Nephron (organoid): ENCODE results near the gene EZH1.

Source experiments
- H3K27ac Mint-ChIP-seq, 3 experiments: 2 replicates each; pipeline ENCODE4 v1.8.0; 2020; ENCODE audit warnings: mixed read lengths in 3 of 3, mild to moderate bottlenecking in 2 of 3, moderate library complexity in 1 of 3
- H3K27me3 Mint-ChIP-seq: 2 replicates; pipeline ENCODE4 v1.8.0; 2021; ENCODE audit warnings: low read depth, mild to moderate bottlenecking, moderate library complexity, mixed read lengths
- H3K36me3 Mint-ChIP-seq: 2 replicates; pipeline ENCODE4 v1.8.0; 2020; ENCODE audit warnings: low read depth, mixed read lengths
- H3K4me1 Mint-ChIP-seq: 2 replicates; pipeline ENCODE4 v1.8.0; 2020; ENCODE audit warnings: mixed read lengths
- H3K4me3 Mint-ChIP-seq, 3 experiments: 2 replicates each; pipeline ENCODE4 v1.8.0; 2020; ENCODE audit warnings: mild to moderate bottlenecking in 3 of 3, mixed read lengths in 3 of 3, moderate library complexity in 2 of 3
- H3K9me3 Mint-ChIP-seq: 2 replicates; pipeline ENCODE4 v1.8.0; 2020; ENCODE audit warnings: mixed read lengths
- CTCF ChIP-seq, 3 experiments: fragments of 200-600 bp; sonication (generic); IDR thresholded peaks; one replicate each; pipeline ENCODE4 v1.5.0; 2021; ENCODE audit warnings: antibody characterized with exemption in 3 of 3; ENCODE audit not compliant: unreplicated experiment in 3 of 3

EZH1 gene

DNA sequence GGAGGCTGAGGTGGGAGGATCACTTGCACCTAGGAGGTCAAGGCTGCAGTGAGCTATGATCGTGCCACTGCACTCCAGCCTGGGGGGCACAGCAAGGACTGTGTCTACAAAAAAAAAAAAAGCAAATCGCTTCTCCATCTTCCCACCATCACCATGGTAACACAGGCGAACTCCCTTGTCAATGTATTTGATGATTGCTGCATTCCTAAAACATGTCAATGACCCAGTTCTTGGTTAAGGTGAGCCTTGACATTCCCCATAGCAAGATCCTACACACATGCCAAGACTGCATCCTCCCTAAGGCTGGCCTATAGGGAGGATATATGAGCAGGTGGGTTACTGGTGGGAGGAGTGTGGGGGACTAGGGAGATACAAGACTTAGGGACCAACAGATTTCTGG, 50.3 kb downstream of the EZH1 start:
- no peaks in the 10 kb centered on the region for H3K27me3 Mint-ChIP-seq
- H3K27ac Mint-ChIP-seq = no peak overlapping the region
- peaks cover 18% of the 10 kb centered on the region for H3K4me1 Mint-ChIP-seq
- H3K36me3 Mint-ChIP-seq = peaks cover 46% of the 10 kb centered on the region
- TF ChIP-seq CTCF (IDR thresholded peaks at IDR 0.05; ENCODE audit: unreplicated experiment in 3 of 3) = no peak
- H3K9me3 Mint-ChIP-seq = no peaks in the 10 kb centered on the region
- no peak overlapping the region for H3K4me3 Mint-ChIP-seq

DNA sequence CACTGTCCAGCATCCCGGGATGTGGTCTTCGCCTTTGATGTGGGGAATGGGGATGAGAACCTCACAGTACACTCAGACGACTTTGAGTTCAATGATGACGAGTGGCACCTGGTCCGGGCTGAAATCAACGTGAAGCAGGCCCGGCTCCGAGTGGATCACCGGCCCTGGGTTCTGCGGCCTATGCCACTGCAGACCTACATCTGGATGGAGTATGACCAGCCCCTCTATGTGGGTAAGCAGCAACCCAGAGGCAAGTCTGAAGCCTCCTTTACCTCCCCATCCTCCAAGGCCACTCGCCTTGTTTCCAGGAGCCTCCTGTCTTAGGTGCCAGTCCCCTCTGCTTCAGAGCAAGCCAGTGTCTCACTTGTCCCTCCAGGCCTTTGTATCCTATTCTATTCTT, 52.4 kb downstream of the EZH1 start:
- Mint-ChIP-seq H3K27me3 (no peaks in the 10 kb centered on the region), H3K36me3 (peaks cover 52% of the 10 kb centered on the region), H3K27ac (no peak overlapping the region), H3K4me1 (no peaks in the 10 kb centered on the region), H3K4me3 (no peak overlapping the region), H3K9me3 (no peaks in the 10 kb centered on the region)
- TF ChIP-seq CTCF (IDR thresholded peaks at IDR 0.05; ENCODE audit: unreplicated experiment in 3 of 3) = no peak

GRCh38 chr17:42691021-42691545, 53.8 kb downstream of the EZH1 start:
- H3K4me1 Mint-ChIP-seq = no peaks in the 10 kb centered on the region
- no peak overlapping the region for H3K27ac Mint-ChIP-seq
- H3K27me3 Mint-ChIP-seq = no peaks in the 10 kb centered on the region
- no peak for TF ChIP-seq CTCF (IDR thresholded peaks at IDR 0.05; ENCODE audit: unreplicated experiment in 3 of 3)
- H3K9me3 Mint-ChIP-seq = no peaks in the 10 kb centered on the region
- H3K36me3 Mint-ChIP-seq = peaks cover 58% of the 10 kb centered on the region
- no peak overlapping the region for H3K4me3 Mint-ChIP-seq

DNA sequence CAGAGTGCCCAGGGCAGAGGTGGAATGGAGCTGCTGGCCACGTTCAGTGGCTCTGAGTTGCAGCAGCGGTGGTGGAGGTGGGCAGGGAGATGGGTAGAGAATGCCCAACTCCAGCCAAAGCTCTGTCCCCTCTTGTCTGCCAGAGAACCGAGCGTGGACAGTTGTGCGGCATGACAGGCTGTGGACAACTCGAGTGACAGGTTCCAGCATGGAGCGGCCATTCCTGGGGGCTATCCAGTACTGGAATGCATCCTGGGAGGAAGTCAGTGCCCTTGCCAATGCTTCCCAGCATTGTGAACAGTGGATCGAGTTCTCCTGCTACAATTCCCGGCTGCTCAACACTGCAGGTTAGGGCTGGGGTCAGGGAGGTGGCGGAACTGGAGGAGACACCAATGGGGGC, 54.2 kb downstream of the EZH1 start:
- Mint-ChIP-seq H3K4me1 (no peaks in the 10 kb centered on the region), H3K4me3 (no peak overlapping the region)
- TF ChIP-seq CTCF (IDR thresholded peaks at IDR 0.05; ENCODE audit: unreplicated experiment in 3 of 3) = no peak

DNA sequence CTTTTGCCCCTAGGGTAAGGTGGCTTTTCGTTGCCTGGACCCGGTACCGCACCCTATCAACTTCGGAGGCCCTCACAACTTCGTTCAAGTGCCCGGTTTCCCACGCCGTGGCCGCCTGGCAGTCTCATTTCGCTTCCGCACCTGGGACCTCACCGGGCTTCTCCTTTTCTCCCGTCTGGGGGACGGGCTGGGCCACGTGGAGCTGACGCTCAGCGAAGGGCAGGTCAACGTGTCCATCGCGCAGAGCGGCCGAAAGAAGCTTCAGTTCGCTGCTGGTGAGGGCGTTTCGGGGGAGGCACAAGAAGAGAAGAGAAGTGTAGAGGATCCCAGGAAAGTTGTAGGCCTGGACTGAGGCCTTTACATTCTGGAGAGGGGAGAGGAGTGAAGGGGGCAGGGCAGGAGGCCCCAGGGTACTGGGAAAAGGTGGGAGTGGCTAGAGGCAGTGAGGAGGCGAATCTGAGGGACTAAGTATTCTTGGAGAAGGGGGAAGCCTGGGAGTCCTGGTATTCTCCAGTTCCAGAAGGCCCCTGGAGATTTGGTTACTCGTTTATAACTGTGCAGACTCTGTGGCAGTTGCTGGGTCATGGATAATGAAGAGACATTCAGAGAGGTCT, 57.0 kb downstream of the EZH1 start:
- peaks cover 7% of the 10 kb centered on the region for H3K4me1 Mint-ChIP-seq
- H3K36me3 Mint-ChIP-seq = peaks cover 56% of the 10 kb centered on the region
- H3K27me3 Mint-ChIP-seq = peaks cover 3% of the 10 kb centered on the region
- no peak for TF ChIP-seq CTCF (IDR thresholded peaks at IDR 0.05; ENCODE audit: unreplicated experiment in 3 of 3)
- H3K27ac Mint-ChIP-seq = no peak overlapping the region
- no peak overlapping the region for H3K4me3 Mint-ChIP-seq
- H3K9me3 Mint-ChIP-seq = no peaks in the 10 kb centered on the region

More for the DNA sequence above, 54.2 kb downstream of the EZH1 start:
- H3K27me3 Mint-ChIP-seq = no peaks in the 10 kb centered on the region
- H3K9me3 Mint-ChIP-seq = no peaks in the 10 kb centered on the region
- H3K27ac Mint-ChIP-seq = no peak overlapping the region
- H3K36me3 Mint-ChIP-seq = peaks cover 58% of the 10 kb centered on the region

- peaks cover 44% of the 10 kb centered on the region for H3K36me3 Mint-ChIP-seq
- H3K9me3 Mint-ChIP-seq = no peaks in the 10 kb centered on the region
- peaks cover 14% of the 10 kb centered on the region for H3K4me1 Mint-ChIP-seq
- no peak for TF ChIP-seq CTCF (IDR thresholded peaks at IDR 0.05; ENCODE audit: unreplicated experiment in 3 of 3)
- no peak overlapping the region for H3K4me3 Mint-ChIP-seq
- H3K27ac Mint-ChIP-seq = no peak overlapping the region
- H3K27me3 Mint-ChIP-seq = peaks cover 3% of the 10 kb centered on the region
Measured at GRCh38 chr17:42686520-42687128, 58.2 kb downstream of the EZH1 start.
